Stimulated activated CD4-positive, alpha-beta T cell treated with anti-CD3 and anti-CD28 coated beads, Interleukin-4, amount 100 ng/mL, for 48 hours (primary cell): Measurements from ENCODE around the gene TANC1.

Source experiments
- DNase-seq, 2 donors: peaks; one replicate each; pipeline ENCODE4 v3.0.0-alpha.2; 2020; ENCODE audit warnings: low read depth in 2 of 2

The TANC1 gene

GRCh38 chr2:159160412-159160811 is 192.0 kb downstream of the TANC1 start:
- no peak for DNase-seq

DNA sequence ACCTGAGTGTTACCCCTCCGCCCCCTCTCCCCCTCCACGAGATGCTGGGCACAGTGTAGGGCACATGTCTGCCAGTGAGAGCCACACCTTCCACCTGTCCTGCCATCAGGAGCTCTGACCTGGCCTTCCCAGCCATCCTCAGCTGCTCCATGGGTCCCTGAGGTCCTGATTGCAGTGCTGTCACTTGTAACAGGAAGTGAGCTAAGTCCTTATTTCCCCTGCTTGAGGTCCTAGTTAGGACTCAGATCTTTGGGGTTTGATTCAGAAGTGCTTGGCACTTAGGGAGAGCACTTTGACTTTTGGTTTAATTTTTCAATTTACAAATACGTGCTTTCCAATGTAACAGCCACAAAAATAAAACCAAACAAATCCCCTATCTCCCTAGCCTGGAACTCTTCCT is 192.5 kb downstream of the TANC1 start:
- no peak for DNase-seq

DNA sequence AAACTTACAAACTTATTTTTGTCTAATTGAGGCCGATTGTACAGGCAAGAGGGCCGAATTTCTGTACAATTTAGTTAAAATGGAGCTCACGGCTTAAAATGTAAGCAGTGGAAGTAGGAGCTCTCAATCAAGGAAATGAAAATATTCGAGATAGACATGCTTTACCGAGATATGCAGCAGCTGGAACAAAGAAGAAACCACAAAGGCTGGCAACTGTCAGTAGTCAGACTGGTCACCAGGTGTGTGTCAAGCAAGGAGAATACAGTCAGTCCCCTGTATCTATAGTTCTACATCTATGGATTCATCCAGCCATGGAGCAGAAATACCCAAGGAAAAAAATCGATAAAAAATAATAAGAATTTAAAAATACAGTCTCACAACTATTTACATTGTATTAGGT is 195.5 kb downstream of the TANC1 start:
- DNase-seq = no peak

GRCh38 chr2:159164457-159164911 is 196.0 kb downstream of the TANC1 start:
- DNase-seq = no peak

DNA sequence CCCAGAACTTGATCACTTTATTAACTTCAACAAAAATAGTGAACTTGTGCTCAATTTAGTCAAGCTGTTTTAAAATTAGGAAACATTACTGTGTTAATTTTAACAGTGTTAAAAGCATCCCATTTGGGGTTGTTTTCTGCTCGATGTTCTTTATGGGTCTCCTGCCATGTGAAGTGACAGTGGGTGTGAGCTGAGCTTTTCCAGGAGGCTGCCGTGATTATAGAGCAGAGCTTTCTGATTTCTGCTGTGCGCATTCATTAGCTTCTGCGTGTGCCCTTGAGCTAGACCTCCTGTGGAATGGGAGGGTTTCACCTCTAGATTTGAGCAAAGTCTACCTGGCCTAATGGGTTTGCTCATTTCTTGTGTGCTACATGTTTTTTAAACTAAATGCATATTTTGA is 196.6 kb downstream of the TANC1 start:
- no peak for DNase-seq

DNA sequence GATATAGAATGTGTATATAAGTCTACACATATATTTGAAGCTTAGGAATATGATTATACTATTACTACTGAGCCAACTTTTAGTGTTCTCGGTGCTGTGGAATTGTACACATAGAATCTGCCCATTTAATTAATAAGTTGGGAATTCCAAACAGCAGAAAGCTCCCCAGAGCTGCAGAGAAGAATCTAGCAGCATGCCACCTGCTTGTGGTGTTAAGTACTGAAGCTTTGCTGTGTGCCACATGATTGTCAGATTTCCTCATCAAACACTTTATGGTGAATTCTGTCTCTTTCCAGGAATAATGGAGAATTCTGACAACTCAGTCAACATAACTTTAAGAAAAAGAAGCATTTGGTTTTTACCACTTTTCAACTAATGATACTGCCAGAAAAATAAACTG is 200.3 kb downstream of the TANC1 start:
- no peak for DNase-seq

GRCh38 chr2:159169187-159169586 is 200.7 kb downstream of the TANC1 start:
- DNase-seq = no peak

- no peak for DNase-seq
These were observed 204.0 kb downstream of the TANC1 start for GRCh38 chr2:159172403-159172802.

- DNase-seq = no peak
These were observed 206.3 kb downstream of the TANC1 start for GRCh38 chr2:159174759-159175158.

- DNase-seq = no peak
These were observed 206.7 kb downstream of the TANC1 start for GRCh38 chr2:159175182-159175581.

DNA sequence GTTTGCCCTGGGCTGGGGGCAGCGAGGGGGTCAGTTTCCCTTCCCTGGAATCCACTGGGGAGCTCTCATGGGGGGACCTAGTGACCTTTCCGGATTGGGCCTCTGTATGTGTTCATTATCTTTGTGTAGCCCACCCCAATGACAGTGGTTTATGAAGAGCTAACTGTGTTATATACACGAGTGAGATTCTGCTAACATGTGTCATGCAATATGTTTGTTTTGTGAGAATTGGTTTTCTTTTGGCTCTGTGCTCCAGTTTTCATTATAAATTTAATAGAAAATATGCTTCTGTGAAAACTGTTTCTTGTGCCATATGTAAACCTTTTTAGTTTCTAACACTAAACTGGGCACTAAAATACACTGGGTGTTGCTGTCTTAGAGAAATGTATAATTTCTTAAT is 207.5 kb downstream of the TANC1 start:
- DNase-seq = no peak

- DNase-seq = no peak
These were observed 208.1 kb downstream of the TANC1 start for GRCh38 chr2:159176555-159176954.

DNA sequence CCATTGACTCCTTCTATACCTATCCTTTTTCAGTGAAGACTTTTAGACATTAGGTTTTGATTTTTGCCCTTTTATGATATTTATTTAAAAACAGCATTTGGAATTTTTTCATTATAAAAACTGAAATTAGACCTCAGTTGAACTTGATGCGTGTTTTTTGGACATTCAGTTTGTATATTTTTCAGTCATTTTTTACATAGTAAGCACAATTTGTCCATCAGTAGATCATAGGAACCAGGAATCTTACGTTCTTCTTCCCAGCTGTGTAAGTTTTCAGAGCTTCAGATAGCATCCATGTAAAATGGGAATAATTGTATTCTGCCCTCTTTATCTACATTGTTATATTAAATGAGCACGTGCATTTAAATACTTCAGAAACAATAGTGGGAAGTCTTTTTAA is 208.9 kb downstream of the TANC1 start:
- DNase-seq = no peak

GRCh38 chr2:159177957-159178356 is 209.5 kb downstream of the TANC1 start:
- no peak for DNase-seq

DNA sequence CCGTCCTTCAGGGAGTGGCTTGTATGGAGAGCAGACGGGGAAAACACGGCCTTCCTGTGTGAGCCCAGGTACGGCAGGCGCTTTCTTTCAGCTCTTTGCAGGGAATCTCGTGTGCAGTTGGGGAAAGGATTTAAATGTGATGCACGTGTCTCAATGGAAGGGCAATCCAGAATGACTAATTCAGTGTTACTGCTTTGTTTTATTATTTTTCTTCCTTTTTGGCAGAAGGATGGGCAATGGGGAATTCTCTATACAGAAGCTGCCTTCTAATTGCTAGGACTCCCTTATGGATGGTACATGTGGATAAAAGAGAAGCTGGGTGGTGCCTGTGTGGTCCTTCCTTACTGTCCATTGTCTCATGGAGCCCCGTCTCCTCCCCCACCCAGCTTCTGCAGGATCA is 210.7 kb downstream of the TANC1 start:
- DNase-seq = no peak

- no peak for DNase-seq
These were observed 211.3 kb downstream of the TANC1 start for GRCh38 chr2:159179696-159180095.

GRCh38 chr2:159183346-159183745 is 214.9 kb downstream of the TANC1 start:
- DNase-seq = no peak

GRCh38 chr2:159185401-159186130 is 217.1 kb downstream of the TANC1 start:
- DNase-seq = no peak

DNA sequence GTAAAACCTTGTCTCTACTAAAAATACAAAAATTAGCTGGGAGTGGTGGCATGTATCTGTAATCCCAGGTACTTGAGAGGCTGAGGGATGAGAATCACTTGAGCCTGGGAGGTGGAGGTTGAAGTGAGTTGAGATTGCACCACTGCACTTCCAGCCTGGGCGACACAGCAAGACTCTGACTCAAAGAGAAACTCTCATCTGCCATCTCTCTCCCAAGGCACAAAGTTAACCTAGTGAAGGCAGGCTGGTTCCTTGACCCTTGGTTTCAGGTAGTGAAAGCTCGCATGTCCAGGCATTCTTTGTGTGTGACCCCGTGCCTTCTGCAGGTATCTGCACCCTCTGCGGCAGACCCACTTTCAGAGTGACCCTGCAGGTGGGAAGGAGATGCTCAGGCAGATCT is 218.0 kb downstream of the TANC1 start:
- no peak for DNase-seq

GRCh38 chr2:159187106-159187505 is 218.7 kb downstream of the TANC1 start:
- no peak for DNase-seq

GRCh38 chr2:159188449-159188848 is 220.0 kb downstream of the TANC1 start:
- no peak for DNase-seq

DNA sequence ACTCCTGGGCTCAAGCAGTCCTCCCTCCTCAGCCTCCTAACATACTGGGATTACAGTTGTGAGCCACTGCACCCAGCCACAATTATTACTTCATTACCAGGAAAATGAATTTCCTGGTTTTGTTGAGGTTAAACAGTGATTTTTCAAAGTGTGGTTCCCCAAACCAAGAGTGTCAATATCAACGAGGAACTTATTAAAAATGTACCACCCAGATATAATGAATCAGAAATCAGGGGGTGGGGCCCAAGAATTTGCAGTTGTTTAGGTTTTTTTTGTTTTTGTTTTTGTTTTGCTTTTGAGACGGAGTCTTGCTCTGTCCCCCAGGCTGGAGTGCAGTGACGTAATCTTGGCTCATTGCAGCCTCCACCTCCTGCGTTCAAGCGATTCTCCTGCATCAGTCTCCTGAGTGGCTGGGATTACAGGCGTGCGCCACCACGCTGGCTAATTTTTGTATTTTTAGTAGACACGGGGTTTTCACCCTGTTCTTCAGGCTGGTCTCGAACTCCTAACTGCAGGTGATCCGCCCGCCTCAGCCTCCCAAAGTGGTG is 224.0 kb downstream of the TANC1 start:
- DNase-seq = no peak

- no peak for DNase-seq
These were observed 225.4 kb downstream of the TANC1 start for GRCh38 chr2:159193791-159194190.

DNA sequence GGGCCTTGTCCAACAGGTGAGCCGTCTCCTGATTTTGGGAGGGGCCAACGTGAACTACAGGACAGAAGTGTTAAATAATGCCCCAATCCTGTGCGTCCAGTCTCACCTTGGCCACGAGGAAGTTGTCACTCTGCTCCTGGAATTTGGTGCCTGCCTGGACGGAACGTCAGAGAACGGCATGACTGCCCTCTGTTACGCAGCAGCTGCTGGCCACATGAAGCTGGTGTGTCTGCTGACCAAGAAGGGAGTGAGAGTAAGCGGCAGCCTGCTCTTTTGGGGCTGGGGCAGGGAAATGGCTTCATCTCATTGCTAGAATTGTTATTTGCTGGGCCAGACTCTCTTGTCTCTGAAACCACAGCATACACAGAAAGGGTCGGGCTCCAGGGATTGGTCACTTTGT is 225.8 kb downstream of the TANC1 start:
- DNase-seq = no peak
